Measurements from ENCODE around the gene CERKL.

Gene CERKL

DNA sequence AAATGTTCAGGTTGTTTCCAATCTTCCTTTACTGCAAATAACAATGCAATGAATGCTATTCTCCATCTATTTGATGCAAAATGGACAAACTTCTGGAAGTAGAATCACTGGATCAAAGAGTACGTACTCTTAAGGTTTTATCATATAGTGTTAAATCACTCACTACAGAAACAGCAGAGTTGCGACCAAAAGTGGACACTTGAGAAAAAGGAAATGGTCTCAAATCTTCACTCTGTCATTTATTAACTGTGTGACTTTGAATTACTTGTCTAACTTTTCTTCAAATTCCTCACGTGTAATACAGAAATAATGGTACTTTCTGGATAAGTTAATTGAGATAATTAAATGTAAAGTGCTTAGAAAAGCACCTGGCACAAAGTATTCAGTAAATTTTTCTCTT is 78.1 kb downstream of the CERKL start:
- no peak for DNase-seq (ENCODE audit: low read depth in 2 of 2, low spot score in 1 of 2)

DNA sequence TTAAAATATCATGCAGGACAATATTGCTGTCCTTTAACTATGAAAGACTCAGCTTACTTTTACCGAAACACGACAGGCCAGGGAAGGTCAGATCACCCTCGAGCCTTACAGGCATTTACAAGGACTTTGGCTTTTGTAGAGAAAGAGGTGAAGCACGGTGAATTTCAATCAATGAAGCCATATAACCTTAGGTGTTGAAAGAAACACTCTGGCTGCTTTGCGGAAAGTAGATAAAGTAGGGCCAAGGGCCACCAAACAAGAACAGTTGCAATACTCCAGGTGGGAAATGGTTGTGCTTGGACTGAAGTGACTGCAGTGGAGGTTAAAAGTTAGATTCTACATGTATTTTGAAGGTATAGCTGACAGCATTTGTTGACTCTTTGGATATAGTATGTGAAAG is 80.5 kb downstream of the CERKL start:
- no peak for DNase-seq (ENCODE audit: low read depth in 2 of 2, low spot score in 1 of 2)

DNA sequence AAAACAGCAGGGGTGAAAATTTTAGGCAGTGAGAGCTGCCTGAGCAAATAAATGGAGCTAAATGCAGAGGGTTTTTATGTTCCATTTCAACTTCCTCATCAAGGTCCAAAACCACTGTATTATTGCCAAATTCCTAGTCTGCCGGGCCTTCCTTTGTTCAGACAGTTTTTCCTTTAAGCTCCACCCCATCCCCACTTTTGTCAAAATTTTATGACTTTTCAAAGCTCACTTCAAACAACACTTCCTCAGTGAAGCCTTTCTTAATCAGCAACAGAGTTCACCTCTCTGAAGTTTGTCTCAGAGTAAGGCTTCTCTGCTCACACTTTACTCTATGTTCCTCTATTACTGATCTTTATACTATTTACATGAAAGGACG is 81.3 kb downstream of the CERKL start:
- DNase-seq (ENCODE audit: low read depth in 2 of 2, low spot score in 1 of 2): no peak

DNA sequence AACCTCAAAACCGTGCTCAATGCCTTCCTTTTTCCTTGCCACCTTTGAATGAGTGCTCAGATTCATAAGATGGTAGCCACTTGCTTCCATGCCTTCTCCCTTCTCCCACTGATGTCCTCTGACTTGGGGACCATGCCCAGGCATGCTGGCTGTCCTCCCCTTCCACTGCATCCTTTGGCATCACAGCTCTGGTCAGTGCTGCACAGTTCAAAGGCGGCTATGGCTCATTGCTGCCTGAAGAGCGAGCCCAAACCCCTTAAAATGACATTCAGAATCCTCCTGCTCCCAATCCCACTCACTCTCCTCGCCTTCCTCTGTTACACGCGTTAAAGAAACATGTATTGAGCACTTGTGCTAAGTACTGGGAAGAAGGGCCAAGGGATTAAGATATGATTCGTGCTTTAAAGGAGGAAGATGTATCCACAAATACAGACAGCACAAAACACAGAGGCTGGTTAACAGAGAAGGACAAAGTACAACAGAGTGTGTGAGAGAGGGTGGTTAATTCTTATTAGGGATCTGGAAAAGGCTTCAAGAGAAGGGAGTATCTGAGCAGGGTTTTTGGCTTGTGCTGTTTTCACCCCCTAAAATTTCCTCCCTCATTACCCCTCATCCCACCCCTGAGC is 81.8 kb downstream of the CERKL start:
- DNase-seq (ENCODE audit: low read depth in 2 of 2, low spot score in 1 of 2): no peak

DNA sequence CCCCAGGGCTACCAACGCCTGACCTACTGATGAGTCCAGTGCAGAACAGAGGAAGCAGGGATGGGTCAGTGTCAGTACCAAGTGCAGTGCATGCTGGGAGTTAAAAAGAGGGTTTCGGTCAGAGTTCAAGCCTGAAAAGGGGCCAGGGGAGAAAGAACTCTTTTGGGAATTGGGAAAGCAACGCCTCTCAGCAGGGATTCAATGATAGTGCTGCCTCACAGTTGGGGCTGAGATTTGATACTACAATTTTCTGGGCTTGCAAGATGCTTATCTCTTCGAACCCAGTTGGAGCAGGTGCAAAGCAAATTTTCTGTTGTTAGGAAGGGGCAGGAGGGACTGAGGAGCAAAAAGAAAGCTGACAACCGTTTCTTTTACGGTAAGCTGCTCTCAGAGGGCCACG is 82.6 kb downstream of the CERKL start:
- no peak for DNase-seq (ENCODE audit: low read depth in 2 of 2, low spot score in 1 of 2)

DNA sequence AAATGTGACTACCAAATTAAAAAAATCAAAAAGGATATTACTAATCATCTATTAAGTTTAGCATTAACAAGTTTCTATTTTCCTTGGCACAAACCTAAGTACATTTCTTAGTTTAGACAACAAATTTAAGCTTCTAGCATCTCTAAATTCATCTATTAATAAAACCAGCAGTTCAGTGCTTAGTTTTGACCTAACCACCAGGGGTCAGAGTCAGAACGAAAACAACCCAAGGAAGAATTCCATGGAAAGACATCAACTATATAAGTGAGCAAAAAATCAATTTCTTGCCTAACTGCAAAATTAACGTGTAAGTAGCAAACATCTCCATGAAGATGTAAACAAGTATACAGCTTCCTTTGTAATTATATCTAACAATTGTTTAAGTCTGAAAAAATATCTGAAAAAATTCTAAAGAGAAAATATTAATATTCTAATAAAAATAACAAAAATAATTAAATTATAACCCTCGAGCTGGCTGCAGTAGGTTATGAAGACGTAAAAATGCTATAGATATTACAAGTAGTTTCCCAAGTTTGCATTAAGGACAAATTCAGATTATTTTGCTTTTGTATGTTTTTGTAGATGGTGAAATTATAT is 83.7 kb downstream of the CERKL start:
- DNase-seq (ENCODE audit: low read depth in 2 of 2, low spot score in 1 of 2): no peak

DNA sequence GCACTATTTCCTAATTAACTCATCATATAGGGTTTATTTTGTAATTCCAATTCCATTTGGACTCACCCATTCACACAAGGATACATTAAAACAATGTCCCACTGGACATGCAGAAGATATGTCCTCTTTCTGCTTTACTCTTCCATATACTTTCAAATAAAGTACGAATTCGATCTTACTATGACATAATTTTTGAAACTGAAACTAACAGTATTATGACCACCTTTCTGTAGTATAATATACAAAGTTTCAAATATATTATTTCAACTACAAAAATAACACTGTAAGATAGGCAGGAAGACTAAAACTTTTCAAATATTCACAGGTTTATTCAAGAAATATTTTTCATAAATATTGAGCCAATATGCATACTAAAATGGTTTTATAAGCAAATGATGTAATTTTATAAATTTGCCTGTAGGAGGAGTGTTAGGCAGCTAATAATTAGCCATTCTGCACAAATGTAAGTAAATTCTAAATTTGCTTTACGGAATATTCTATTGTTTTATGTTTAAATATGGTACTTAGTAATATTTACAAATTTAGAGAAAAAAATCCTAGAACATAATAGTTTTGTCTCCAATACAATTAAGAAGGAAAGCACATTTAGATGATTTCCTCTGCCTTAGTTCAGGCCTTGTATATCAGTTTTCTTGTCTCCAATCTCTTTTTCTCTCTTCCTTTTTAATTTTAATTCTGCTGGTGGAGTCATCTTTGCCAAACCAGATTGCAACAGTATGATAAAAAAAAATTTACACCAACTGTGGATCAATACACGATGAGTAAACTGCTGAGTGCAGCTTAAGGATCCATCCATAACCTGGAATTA is 85.9 kb downstream of the CERKL start:
- no peak for DNase-seq (ENCODE audit: low read depth in 2 of 2, low spot score in 1 of 2)

DNA sequence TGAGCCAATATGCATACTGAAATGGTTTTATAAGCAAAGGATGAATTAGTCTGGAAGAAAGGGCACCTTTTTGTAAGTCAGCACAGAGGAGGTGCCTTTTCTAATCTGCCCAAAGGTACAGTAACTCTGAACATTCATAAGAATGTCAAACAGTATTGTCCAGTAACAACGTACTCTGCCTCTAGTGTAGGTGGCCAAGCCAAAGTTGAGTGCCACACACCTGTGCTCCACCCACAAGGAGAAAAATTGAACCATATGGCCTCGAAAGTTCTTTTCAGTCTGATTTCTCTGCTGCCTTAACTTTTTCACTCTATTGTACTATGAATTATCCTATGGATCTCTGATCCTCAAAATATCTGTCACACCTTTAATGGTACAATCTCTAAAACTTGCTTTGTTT is 86.8 kb downstream of the CERKL start:
- DNase-seq (ENCODE audit: low read depth in 2 of 2, low spot score in 1 of 2): no peak

DNA sequence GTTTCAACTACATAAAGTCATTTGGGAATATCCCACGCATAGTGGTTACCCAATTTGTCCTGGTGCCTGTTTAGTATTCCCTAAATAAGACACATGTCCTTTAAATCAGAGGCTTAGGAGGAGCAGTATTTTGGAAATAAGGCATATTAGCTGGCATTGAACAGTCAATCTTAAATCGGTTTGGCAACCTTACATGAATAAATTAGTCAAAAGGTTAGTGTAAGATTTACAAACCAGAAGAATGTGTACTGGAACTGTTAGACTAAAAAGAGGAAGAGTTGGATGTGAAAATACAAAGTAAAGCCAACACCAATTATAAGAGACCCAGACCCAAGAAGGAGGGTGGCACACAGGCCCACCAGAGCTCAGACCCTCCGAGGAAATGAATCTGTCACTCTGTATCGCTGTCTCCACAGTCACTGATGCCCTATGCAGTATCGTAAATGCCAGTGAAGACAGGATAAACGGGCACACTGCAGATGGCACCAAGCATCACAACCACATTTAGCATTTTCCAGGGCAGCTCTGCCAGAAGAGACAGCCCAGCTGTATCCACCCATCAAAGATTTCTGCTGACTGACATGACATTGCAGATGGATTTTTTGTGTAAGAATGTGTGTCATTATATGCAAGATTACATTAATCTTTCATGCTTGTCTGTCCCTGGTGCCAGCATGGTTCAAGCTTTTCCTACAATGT is 90.4 kb downstream of the CERKL start:
- DNase-seq (ENCODE audit: low read depth in 2 of 2, low spot score in 1 of 2): no peak

DNA sequence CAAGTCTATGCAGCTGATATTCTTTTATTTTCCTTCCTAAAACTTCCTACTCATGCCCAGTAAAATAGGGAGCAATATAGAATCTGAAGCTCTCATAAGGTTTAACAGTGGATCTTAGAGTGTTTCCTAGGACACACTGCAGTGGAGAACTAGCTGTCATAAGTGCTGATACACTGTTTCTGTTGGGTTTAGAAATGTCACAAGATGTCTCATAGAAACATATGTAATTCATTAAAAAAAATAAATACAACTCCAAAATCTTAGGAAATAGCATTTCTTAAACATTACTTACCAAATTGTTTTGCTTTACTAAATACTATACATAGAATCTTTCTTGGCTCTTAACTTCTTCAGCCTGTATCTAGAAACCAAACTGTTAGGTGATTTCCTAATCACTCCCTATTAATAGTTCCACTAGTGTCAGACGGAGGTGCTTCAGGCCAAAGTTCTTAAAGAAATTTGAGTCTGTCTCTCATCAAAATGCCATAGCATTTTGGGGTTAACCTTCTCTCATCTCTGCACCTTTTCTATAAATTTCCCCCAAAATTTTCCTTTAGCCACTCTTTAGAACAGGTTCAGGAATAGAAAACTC is 93.7 kb downstream of the CERKL start:
- DNase-seq (ENCODE audit: low read depth in 2 of 2, low spot score in 1 of 2): no peak

DNA sequence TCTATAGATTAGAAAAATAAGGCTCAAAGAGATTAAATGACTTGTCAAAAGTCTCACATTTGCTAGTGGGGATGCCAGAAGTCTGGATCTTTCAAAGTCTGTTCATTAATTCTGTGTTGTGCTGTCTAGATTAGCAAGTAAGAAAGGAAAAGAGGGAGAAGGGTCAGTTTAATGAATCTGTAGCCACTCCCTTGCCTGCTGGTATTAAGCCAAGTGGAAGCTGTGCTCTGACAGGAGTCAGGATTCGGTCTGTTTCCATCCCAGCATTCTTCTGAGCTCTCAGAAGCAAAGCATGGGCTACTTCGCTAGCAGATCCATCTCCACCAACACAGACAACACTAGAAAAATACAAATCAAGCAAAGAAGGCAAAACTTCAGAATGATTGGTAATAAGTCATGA is 98.5 kb downstream of the CERKL start:
- no peak for DNase-seq (ENCODE audit: low read depth in 2 of 2, low spot score in 1 of 2)

DNA sequence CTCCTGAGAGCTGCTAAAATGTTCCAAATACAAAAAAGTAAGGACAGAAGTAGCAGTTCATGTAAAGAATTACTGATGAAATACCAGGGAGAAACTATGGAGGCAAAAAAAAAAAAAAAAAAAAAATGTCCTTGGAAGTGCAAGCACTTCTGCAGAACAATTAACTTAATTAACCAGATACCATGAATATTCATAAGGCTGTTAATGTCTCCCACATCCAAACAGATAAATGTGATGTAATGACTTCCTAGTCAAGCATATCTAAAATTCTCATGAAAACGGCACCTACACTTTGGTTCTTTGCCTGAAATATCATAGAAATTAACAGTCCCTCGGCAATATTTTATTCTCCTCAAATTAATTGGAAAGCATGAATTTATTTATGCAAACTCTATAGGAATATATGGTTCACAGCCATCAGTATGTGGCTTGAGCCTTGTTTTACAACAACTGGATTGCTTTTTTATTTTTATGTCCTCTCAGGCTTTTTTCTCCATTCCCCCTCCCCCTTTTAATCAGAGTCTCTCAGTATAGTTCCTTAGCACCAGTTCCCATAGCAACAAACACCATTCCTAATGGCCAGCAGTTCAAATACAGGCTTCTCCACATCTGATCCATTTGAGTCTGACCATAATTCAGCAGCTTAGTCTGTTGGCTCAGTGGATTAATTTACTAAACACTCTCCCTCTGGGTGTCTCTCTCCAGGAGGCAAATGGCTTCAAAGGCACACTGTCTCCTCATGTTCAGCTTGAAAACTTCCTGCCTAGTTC is 102.7 kb downstream of the CERKL start:
- DNase-seq (ENCODE audit: low read depth in 2 of 2, low spot score in 1 of 2): no peak

DNA sequence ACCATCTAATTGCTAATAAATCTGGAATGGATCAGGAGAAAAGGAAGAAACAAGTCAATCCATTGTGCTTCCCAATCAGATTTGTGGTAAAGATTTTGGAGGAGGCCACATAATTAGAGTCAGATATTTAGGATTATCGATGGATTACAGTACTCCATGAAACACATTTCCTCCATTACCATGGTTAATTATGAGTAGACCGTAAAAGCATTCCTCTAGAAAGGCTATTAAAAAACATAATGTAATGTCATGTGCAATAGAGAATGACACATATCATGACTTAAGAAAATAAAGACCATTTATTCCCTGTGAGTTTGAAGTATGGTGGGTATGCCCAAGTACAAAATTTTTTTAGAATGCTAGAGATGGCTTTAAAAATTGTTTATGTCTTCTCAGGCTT is 103.7 kb downstream of the CERKL start:
- DNase-seq (ENCODE audit: low read depth in 2 of 2, low spot score in 1 of 2): no peak

DNA sequence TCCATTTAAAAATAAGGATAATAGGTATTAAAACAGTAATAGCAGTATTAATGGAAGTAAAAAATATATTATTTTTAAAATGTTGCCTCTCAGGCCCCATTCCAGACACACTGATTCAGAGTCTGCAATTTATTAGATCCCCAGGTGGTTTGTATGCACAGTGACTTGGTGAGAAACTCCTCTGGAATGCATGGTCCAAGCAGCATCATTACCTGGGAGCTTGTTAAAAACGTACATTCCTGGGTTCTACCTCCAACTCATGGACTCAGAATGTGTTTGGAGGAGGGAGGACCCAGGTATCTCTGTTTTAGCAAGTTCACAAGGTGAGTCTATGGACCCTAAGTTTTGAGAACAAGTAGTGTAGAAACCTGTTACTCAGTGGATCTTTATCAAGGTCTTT is 104.1 kb downstream of the CERKL start:
- DNase-seq (ENCODE audit: low read depth in 2 of 2, low spot score in 1 of 2): no peak

DNA sequence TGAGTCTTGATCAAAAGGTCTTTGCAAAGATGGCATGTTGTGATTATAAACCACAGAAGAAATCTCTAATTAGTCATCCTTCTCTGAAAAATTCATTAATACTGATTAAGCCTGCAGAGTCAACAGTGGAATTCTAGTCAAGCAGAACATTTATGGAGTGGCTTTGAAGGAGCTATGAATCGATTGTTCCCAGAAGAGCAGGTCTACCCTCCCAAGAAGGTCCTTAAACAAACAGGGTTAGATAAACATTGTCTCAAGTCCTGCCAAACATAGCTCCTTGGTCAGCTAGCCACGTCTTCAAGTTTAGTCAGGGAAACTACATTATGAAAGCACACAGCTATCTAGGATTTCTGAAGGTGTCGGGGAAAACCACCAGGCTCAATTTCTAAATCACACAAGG is 110.8 kb downstream of the CERKL start:
- no peak for DNase-seq (ENCODE audit: low read depth in 2 of 2, low spot score in 1 of 2)

DNA sequence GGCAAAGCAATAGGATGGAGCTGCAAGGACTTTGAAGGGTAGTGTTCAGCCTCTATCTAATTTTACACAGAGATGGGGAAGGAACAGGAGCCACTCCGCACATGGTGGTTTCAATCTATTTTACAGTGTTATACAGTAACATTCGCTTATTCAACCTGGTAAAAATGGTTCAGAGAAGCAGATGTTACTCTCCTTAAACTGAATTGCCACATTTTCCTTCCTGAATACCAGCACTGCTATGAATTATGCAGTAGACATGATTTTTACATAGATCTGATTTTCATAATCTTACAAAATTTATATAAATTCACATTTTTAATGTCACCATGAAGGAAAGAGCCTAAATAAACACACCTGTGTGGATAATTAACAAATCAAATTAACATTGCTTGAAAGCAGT is 114.7 kb downstream of the CERKL start:
- DNase-seq (ENCODE audit: low read depth in 2 of 2, low spot score in 1 of 2): no peak

DNA sequence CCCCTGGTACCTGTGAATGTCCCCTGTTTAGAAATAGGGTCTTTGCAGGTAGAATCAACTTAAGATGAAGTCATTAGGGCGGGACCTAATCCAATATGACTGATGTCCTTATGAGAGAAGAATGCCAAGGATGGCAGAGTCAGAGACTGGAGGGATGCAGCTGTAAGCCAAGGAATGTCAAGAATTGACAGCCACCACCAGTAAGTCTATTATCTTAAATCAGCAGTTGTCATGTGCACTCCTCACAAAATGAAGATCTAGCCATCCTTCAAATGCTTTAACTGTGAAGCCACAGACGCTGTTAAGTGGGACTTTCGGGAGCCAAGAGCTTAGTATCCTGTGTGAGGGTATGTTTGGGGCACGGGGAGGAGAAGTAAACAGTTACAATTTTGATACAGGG is 116.5 kb downstream of the CERKL start:
- no peak for DNase-seq (ENCODE audit: low read depth in 2 of 2, low spot score in 1 of 2)

DNA sequence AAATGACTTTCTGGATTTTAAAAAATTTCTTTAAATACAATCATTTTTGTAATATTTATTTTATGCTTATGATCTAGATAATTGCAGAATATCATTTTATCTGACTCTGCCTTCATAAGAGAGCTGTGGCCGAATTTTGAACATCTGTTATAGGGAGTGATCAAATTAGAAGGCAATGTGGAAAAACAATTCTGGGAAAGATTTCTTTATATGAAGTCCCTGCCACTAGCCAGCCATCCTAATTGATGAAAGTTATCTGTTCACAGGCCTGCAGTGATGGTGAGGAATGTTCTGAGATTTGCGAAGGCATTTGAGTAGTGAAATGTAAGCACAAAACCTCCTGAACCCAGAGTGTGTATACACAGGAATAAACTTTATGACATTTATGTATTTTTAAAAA is 120.2 kb downstream of the CERKL start:
- DNase-seq (ENCODE audit: low read depth in 2 of 2, low spot score in 1 of 2): no peak

DNA sequence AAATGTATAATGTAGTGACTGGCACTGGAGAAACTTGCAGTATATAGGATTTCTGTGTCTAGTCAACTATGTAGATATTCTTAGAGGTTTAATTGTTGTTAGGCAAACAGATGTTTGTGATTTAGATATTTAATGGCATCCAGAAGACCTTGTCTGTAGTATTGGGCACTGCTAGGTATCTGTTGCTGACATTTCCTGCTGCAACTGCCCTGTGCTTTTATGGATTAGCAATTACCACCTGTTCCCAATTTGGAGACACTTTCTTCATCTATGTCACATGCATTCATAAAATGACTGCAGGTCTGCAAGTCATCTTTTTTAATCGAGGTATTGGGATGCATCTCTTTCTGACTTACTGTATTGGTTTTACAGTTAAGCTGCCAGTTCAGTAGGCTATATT is 128.5 kb downstream of the CERKL start:
- DNase-seq (ENCODE audit: low read depth in 2 of 2, low spot score in 1 of 2): no peak

DNA sequence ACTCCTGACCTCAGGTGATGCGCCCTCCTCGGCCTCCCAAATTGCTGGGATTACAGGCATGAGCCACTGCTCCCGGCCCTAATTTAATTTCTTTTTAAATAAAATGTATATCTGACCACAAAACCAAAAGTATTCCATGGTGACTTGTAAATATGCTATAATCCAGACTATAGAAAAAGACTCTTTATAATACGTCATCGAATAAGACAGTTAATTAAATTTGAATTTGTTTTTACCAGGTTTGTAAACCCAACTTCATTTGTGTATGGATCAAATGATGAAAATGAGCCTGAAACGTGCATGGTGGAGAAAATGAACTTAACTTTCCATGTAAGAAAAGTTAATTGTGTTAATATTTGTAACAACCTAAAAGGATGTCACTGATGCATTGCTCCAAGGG is 129.8 kb downstream of the CERKL start:
- DNase-seq (ENCODE audit: low read depth in 2 of 2, low spot score in 1 of 2): no peak

DNA sequence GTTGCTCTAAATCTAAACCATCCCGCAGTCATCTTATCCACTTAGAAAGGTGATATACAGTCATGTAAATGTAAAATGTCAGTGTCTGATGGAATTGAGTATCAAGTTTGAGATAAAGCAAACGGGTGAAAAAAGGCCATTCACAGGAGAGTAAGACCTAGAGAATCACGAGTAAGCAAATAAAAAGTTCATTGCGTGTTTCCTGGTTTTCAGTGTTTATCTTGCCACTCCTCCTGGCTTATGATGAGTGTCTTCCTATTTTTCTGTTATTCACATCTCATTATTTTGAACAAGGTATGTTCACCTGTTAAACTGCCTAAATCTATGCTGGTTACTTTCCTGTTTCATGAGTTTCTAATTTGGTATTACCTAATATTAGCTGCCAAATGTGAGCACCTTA is 130.9 kb downstream of the CERKL start:
- DNase-seq (ENCODE audit: low read depth in 2 of 2, low spot score in 1 of 2): no peak
